Stimulated activated CD4-positive, alpha-beta T cell treated with anti-CD3 and anti-CD28 coated beads, Interleukin-12 subunit alpha, Interleukin-12 subunit beta, amount 100 ng/mL, for 4 hours (primary cell): ENCODE measurements around the gene UBALD1.

ENCODE experiments used
- DNase-seq: peaks from one replicate; pipeline ENCODE4 v3.0.0-alpha.2; 2020

UBALD1 gene

DNA sequence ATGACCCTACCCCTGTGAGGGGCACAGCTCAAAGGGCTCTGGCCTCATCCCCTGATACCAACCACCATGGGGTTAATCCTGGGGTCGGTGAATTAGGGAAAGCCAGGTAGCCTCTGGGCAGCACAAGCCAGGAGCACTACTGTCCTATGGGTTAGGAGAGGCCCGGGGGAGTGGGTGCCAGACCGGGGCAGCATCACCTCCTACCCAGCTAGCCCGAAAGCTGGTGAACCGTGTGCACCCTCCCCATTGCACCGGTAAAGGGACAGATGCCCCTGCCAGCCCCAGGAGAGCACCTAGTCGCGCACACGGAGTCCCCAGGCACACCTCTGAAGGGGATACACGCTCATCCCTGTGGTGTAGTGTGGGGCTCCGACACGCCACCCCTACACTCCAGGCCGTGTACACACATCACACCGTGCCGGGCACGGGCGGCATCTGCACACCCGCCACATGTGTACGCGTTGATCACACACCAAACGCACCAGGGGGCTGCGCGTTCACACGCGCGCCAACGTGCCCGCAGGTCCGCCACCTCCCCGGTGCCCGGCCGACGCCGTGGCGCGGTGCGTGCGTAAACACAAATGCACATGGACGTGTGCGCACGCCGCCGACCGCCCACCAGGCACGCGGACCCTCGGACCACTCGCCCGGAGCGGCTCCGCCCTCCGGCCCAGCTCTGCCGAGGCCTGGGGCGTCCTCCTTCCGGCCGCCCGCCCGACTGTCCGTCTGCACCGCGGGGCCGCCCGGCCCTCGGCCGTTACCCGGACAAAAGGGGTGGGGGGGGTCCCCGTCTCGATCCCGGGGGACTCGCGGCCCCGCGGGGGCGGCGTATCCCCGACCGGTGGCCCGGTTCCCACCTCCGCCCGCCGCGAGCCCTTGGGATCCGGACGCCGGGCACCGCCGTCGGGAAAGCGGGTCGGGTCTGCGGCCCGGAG is 785 bp downstream of the UBALD1 start:
- DNase-seq: peak; percentile 27

DNA sequence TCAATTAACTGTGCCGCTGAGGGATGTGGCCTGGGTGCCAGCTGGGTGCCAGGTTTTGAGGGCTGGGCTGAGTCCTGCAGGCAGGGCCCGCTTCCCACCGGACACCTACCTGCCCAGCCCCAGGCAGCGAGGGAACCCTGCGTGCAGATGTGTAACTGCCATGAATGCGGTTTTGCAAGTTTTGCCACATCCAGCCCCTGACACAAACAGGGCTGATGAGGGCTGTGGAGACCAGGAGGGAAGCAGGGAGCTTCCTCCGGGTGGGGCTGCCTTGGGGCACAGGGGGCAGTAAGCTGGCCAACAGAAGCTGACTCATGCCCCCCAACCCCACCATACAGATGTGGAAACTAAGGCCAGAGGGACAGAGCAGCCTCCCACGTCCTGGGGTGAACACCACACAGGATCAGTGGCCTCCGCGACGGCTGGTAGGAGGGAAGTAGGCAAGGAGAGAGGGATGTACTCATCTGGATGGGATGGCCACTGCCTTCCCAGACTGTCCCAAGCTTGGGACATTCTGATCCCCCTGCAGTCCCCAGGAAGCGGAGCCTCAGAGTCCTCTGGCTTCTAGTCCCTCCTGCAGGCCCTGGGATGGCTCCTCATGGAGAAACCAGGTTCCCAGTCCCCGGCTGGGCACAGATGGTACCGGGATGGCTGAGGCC is 1.6 kb downstream of the UBALD1 start:
- no peak for DNase-seq

DNA sequence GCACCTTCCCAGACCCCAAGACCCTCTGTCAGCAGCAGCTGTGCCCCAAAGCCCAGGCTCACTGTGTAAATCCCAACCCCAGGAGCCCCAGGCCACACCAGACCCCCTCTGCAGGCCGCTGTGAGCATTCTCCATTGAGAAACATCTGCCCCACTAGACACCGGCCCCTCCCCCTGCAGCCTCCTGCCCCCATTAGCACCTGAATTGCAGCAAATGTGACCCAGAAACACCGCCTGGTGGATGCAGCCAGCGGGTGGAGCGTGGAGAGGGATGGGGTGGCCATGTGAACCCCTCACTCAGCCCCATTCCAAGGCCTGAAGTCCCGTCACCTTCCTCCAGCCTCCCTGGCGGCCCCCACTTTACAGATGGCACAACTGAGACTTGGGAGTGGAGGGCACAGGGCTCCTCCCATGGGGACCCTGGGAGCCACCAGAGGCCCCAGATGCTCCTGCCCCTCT is 2.2 kb downstream of the UBALD1 start:
- no peak for DNase-seq

DNA sequence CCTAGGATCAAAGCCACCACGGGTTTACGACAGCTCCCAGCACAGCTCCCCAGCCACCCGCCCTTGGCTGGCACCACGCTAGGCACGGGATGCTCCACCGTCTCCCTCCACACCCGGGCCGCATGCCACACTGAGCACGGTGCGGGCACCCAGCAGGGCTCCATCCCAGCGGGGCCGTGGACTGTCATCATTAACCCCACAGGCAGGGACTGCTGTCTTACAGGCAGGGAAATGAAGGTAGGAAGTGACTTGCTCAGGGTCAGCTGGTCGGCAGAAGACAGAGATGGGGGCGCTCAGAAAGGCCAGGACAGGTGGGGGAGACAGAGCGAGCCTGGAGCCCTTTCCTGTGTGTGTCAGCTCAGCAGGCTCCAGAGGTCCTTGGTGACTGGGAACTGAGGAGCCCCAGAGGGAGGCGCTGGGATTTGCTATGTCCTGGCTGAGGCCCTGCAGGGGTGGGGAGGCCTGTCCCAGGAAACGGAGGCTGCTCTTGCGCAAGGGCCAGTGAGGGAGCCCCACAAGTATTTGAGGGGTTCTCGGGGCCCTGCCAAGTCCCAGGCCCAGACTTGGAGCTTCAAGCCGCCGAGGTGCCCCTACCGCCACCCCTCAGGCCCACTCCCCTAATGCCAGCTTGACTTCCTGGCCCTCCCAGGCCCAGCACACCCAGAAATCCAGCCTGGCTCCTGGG is 3.2 kb downstream of the UBALD1 start:
- no peak for DNase-seq

DNA sequence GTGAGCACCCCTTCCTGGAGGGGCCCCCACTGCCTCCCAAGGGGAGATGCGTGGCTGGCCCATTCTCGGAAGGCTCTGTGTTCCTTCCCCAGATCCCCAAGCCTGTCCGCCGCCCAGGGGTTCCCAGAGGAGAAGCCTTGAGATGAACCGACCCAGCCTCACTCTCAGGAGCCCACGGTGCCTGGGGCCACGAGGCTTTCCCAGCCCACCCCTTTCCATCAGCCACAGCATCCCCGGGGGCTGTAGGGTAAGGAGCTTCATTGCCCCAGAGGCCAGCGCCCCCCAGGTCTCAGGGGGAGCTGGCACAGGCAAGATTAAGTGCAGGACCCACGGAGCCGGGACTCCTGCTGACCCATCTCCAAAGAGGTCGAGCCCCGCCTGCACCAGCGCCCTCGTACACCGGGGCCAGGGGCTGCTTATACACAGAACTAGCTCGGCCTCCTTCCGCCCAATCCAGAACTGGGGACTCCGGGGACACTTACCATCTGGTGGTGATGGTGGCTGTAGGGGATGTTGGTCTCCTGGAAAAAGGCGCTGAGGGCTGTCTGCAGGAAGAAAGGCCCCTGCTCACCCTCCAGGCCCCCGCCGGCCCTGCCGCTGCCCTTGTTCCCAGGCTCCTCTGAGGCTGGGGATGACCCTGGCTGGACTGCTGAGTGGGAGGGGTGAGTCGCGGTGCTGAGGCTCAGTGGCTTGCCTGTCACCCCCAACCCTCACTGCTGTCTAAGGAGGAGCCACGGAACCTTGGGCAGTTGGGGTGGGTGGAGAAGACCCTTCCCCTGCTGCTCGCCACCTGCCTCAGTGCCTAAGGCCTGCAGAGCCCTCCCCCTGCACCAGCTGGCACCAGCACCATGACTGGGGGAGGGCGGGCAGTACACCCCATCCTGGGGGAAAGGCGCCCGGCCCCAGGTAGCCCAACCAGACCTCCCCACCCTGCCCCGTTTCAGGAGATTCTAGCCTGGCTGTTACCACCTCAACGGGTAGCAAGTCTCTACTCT is 4.4 kb downstream of the UBALD1 start:
- DNase-seq: no peak

DNA sequence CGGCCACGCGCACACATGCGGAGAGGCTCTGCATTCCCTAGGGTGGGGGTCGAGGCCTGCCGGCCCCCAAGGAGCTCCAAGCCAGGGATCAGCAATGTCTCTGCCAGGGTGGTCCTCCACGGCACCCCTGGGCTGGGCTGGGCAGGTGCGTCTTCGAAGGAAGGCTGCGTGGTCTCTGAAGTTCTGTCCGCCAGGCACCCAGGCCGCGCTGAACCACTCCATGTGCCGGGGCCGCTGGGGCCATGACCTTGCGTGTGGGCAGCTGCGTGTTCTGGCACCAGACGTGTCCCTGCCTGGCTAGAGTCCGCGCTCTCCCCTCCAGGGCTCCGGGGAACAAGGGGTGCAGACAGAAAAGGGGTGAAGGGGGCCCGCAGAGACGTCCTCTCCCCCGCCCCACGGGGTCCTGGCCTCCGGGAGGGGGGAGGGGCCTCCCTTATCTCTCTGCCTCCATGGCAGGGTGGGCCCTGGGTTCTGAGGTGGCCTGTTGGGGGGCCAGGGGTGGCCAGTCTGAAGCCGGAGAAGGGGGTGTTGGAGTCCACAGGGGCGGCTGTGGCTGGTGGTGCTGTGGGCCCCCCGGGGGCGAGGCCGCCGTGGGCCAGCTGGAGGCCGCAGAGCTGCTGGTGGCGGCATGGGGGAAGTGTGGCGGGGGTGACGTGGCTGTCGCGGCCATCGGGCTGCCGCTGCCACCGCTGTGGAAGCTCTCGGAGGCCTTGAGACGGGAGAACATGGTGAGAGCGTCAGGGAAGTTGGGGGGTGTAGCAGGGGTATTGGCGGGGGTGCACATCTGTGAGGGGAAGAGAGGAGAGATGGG is 5.3 kb downstream of the UBALD1 start:
- no peak for DNase-seq

DNA sequence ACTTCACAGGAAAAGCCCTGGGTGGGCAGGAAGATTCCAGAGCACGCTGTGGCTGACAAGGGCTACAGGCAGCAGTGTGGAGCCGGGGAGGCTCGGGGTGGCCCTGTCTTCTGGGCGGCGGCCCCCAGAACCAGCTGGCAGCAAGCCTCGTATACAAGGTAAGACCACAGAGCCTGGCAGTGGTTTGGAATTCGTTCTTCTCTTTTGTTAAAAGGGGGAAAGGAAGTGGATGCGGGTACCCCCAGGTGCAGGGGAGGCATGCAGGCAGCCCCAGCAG is 6.0 kb downstream of the UBALD1 start:
- DNase-seq: no peak

DNA sequence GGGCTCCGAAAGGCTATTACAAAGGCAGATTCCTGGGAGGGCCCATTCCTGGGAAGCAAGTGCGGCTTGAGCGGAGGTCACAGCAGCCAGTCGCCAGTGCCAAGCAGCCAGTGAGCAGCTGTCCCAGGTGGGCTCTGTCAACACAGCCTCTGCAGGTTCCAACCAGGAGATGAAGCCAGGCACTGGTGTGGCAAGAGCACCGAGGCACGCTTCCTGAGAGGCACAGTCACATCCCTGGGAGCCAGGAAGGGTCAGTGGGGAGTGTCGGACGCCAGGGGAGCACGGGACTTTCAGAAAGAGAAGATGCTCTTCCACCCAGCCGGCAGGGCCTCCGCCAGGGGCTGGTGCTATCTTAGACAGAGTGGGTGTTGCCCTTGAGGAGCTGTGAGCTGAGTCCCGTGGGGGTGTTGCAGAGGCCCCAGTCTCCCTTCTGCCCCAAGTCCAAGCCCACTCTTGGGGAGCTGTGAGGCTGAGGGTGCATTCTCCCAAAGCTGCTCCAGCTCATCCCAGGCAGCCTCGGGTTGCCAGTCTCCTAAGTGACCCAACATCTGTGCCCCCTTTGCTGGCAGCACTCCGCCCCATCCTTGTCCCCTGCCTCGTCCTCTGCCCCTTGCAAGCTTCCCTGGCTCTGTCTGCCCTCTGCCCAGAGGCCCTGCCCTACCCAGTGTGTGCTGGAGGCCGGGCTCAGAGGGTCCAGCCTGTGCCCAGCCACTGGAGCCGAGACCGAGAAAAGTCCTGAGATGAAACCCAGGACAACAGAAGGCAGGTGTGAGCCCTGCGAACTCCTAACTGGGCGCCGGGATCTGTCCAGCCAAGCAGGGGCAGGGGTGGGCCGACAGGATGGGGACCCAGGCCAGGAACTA is 6.6 kb downstream of the UBALD1 start:
- DNase-seq: no peak

DNA sequence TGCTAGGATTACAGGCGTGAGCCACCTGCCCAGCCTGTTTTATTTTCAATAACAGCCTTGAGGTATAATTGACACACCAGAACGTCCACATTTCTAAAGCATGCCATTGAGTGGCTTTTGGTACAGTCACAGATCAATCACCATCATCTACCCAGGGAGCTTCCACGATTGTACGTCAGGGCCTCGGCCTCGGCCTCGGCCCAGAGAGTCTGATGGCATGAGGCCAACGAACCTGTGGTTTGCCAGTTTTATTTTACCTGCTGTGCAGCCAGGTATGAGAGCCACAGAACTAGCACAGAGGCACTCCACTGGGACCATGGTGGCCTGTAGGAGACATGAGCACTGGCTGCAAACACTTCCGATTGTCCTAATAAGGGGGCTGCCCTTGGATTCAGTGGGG is 8.3 kb downstream of the UBALD1 start:
- no peak for DNase-seq

DNA sequence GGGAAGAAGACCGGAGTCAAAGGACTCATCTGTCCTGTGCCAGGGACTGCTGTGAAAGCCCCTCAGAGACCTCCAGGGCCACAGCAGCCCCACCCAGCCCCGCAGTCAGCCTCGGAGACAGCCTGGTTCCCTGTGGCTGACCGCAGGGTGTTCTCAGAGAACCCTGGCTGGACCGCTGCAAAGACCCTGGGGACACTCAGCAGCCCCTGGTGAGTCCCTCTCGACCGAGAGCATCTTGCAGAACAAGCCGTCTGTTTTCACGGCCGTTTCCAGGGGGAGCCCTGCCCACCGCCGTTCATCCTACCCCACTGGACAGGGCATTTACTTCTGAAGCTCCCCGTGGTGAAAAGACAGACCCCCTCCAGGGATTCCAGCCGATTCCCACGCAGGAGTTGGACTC is 10.3 kb downstream of the UBALD1 start:
- no peak for DNase-seq

DNA sequence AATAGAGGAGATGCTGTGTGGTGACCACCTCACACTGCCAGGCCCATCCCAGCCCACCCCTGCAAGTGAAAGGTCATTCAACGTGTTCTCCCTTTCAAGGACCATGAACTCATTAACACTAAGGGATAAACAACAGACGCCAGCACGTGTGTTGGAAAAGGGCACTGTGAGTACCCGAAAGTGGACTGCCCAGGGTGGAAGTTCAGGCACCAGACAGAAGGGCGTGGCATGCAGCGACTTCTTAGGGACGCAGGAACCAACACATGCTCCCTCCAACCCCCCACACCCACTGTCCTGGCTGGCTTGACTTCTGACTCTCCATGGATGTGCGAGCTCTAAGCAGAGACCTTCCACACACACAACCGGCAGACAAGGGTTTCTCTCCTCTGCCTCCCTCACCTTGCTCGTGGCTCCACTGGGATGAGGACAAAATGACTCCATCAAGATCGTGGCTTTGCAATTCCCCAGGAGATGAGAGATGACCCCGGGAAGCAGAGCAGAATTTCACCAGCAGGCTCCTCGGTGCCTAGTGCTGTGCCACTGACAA is 11.0 kb downstream of the UBALD1 start:
- no peak for DNase-seq

DNA sequence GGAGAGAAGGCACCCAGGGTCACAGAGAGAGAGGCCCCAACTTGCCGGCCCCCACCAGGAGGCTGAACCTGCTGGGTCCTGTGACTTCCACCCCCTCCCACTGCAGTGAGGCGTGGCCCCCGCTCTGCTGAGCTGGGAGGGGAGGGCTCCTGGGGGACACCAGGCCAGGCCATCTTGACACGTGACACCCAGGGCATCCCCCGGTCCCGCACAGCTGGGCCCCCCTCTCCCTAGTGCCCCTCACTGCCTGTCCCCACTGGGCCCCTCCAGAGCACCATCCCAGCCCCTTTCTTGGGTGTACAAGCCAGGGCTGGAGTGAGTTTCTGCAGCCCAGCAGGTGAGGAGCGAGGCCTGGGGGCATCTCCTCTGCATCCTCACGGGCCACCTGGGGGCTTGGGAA is 12.4 kb downstream of the UBALD1 start:
- DNase-seq: no peak

DNA sequence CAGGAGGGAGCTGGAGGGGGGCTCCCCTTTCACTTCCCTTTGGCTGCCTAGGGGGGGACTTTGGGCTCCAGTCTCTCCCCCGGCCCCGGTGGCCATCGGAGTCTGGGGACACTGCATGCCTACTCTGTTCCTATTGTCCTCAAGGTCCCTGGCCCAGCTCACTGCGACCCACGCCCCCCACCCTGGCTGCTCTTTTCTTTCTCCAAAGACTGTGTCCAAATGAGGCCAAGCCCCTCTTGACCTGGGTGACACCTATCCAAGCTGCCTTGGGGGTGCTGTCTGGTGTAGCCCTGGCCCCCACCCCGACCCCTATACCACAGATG is 12.9 kb downstream of the UBALD1 start:
- no peak for DNase-seq

DNA sequence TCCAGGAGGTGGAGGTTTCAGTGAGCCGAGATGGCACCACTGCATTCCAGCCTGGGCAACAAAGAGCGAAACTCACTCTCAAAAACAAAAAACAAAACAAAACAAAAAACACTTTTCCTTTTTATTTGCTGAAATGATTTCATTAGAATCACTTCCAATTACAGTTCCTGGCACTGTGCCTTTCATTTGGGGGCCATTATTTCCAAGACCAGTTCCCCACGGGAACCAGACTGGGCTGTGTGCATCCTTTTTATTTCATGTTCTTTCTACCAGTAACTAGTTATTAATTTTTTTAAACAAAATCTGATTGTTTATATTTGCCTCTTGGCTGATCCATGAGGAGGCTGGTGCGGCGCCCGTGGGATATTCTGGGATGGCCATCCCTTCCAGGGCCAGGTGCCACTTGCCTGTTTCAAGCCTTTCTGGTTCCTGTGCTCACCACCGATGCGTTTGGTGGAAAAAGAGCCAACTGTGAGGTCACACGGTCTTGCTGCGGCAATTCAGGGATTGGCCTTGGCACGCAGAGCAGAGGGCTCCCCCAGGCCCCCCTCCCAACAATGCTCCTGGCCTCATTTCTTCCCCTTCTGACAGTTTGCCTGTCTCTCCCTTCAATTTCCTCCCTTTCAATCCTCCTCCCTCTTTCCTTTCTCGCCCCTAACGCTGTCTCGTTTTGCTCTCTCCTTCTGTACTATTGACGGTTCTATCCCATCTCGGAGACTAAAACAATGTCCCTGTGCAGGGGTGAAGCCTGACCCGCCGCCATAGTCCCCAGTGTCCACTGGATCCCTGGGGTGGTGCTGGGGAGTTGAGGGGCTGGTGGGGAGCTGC is 13.4 kb downstream of the UBALD1 start:
- DNase-seq: no peak

DNA sequence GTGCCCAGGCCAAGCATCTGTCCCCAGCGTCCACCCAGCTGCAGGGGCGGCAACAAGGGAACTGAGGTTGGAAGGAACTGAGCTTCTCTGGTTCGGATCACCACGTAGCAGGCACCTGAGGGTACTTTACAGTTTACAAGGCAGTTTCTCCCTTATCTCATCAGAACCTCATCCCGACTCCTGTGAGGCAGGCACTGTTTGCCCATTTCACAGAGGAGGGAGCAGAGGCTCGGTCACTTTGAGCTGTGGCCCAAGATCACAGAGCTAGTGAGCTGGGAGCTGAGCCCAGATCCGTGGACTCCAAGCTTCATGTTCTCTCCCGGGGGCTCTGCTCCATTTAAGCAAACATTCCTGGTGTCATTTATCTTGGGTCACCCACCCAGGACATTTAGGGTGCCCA is 15.1 kb downstream of the UBALD1 start:
- DNase-seq: no peak

DNA sequence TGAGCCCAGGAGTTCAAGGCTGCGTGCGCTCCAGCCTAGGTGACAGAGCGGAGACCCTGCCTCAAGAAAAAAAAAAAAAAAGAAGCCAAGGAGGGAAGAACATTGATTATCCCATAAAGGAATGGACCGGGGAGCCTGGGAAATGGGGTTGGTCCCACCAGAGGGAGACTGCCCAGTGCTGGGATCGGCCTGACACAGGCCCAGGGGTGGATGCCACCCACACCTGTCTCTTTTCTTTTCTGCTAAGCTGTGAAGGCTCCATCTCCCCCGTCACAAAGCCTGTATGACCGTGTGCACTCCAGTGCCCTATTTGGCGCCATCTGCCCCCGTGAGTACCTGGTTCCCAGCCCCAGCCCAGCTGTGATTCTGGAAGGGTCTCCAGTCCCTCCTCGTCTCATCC is 15.7 kb downstream of the UBALD1 start:
- no peak for DNase-seq

DNA sequence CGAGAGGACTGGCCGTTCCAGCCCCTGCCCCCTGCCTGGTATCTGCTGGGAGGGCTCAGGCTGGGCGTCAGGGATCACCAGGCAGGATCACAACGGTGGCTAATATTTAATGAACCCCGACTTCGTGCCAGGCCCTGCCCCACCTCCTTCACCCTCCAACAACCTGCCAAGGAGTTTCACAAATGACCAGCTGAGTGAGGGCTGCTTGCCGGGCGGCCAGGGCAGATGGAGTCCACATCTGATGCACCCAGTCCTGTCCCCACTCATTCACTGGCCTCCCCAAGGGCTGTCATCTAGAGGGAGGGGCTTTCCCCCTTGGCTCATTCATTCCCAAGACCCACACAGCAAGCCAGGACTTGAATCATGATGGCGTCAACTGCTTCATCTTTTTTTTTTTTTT is 17.5 kb downstream of the UBALD1 start:
- DNase-seq: no peak

DNA sequence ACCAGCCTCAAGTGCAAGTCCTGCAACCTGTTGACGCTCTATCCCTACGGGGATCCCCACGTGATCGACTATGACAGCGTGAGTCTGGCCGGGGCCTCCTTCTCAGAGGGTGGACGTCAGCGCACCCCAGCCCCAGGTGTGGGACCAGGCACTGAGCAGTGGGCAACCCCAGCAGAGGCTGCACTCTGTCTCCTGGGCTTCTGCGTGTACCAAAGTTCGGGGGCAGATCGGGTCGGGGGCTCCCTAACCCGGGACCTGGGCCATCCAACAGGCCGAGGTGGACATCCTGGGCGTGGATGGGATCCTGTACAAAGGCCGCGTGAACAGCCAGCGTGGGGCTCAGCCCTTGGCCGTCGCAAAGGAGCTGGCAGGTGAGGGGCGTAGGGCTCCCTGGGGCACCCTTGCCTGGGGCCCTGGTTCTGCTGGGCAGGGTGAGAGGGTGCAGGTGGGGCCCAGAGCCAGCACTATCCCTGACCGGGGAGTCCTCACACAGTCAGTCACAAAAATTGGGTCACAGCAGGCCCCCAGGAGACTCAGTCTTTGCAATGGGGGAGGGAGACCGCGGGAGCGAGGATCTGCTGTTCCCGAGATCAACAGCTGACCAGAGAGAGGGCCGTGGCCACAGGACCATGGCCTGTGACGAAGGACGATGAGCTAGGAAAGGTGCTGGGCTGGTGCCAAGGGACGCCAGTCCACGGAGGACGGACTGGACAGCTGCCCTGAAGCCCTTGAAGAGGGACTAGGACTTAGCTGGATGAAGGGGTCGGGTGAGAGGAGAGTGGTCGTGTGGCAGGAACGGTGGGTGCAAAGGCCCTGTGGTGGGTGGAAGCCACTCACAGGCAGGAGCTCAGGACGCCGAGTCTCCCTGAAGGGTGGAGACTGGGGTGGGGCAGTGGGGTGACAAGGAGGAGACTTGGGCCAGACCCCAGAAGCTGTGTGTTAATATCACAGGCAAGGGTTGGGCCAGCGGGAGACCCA is 20.0 kb downstream of the UBALD1 start:
- no peak for DNase-seq

DNA sequence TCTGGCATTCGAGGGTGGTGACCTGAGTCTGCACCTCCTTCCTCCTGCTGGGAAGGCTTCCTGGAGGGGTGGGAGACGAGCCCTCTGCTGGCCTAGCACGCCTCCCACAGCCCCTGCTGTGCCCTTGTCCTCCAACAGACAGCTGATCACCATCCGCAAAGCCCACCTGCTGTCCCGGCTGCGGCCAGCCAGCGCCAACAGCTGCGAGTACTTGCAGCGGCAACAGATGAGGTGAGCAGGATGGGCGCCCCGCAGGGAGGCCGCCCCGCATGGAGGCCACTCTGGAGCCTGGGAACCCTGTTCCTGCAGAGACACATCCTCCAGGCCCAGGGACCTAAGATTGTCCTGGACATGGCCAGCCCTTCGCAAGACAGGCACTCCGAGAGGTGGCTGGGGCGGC is 21.6 kb downstream of the UBALD1 start:
- no peak for DNase-seq
